ENCODE results near the gene TRIM17. TPM values are rescaled to one million over a fixed set of nuclear protein-coding genes. Genes with fewer than 3 reads are reported as not detected.

Gene TRIM17
- total and polyA plus RNA-seq, 2 experiments from 2014 or later: 0.86 to 1.1 TPM

DNA sequence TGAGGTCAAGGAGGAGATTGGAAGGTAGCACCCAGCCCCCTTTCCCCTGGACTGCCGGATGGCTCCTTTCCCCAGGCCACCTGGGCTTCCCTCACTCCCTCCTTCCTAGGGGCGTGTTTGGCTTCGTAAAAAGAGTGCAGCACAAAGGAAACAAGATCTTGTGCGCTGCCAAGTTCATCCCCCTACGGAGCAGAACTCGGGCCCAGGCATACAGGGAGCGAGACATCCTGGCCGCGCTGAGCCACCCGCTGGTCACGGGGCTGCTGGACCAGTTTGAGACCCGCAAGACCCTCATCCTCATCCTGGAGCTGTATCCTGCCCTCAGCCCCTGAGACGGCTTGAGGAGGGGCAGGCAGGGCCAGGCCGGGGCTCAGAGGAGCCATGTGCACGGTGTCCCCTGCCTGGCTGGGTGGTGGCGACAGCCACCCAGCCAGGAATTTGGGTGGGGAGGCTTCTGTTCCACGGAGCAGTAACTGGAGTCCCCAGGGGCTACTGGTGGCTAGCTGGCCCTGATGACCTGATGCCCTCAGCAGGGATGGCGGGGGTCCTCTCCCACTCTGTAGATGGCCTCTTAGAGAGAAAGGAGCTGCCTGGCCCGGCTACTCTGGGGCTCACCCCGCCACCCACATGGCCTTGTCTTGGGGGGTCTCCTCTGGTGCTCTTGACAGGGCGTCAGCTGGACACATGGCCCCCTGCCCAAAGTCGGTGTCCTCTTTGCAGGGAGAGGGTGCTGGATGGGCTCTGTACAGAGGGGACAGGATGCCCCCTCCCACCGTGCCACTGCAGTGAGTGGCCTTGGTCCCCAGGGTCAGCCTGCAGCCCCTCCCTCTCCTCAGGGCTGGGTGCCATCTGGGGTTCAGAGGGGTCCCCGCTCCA lies 49.6 kb downstream of the TRIM17 start:
- Histone ChIP-seq H3K36me3 (ENCODE audit: insufficient read depth) (no peaks in the 10 kb centered on the region), H4K20me1 (replicated peaks; ENCODE audit: insufficient read depth) (no peaks in the 10 kb centered on the region), H3K9me2 (ENCODE audit: insufficient read depth) (no peaks in the 10 kb centered on the region), H3K4me2 (no peak overlapping the region), H3K4me3 (no peak overlapping the region), H3K27me3 (ENCODE audit: insufficient read depth) (no peaks in the 10 kb centered on the region), H3K79me2 (replicated peaks; ENCODE audit: insufficient read depth) (no peaks in the 10 kb centered on the region), H3K27ac (ENCODE audit: low read depth) (no peak overlapping the region), H2AFZ (no peak overlapping the region), H3F3A (replicated peaks; ENCODE audit: low read depth) (no peaks in the 10 kb centered on the region), H3K4me1 (ENCODE audit: insufficient read depth) (no peaks in the 10 kb centered on the region)
- Mint-ChIP-seq H3K27ac (no peak overlapping the region), H3K36me3 (ENCODE audit: low read depth) (no peaks in the 10 kb centered on the region), H3K4me1 (peaks cover 5% of the 10 kb centered on the region; the same call in 1 of the 3 replicates), H3K4me3 (no peak overlapping the region), H3K9me3 (no peaks in the 10 kb centered on the region), H3K27me3 (ENCODE audit: insufficient read depth, low read depth, poor library complexity) (peaks cover 4% of the 10 kb centered on the region)
- TF ChIP-seq NANOG (IDR thresholded peaks at IDR 0.05; ENCODE audit: borderline replicate concordance) (no peak), CTCF (conservative IDR thresholded peaks at IDR 0.05; ENCODE audit: low read depth in 2 of 2) (no peak), POLR2AphosphoS5 (IDR thresholded peaks at IDR 0.05; ENCODE audit: low read depth) (no peak), EZH2 (IDR thresholded peaks at IDR 0.05; ENCODE audit: low read depth, unreplicated experiment) (no peak), ETS1 (IDR thresholded peaks at IDR 0.05) (no peak), REST (IDR thresholded peaks at IDR 0.05; ENCODE audit: unreplicated experiment) (no peak), JUNB (IDR thresholded peaks at IDR 0.05; ENCODE audit: unreplicated experiment) (no peak), CREB1 (CRISPR knock-in tag; IDR thresholded peaks at IDR 0.05; ENCODE audit: low read depth) (no peak), ZNF331 (CRISPR knock-in tag; IDR thresholded peaks at IDR 0.05; ENCODE audit: low read depth) (no peak), EZH2phosphoT487 (IDR thresholded peaks at IDR 0.05; ENCODE audit: unreplicated experiment) (no peak), ZNF114 (CRISPR knock-in tag; IDR thresholded peaks at IDR 0.05) (no peak), STAT1 (IDR thresholded peaks at IDR 0.05; ENCODE audit: unreplicated experiment) (no peak)
- TF ChIP-seq, protein P1, sequence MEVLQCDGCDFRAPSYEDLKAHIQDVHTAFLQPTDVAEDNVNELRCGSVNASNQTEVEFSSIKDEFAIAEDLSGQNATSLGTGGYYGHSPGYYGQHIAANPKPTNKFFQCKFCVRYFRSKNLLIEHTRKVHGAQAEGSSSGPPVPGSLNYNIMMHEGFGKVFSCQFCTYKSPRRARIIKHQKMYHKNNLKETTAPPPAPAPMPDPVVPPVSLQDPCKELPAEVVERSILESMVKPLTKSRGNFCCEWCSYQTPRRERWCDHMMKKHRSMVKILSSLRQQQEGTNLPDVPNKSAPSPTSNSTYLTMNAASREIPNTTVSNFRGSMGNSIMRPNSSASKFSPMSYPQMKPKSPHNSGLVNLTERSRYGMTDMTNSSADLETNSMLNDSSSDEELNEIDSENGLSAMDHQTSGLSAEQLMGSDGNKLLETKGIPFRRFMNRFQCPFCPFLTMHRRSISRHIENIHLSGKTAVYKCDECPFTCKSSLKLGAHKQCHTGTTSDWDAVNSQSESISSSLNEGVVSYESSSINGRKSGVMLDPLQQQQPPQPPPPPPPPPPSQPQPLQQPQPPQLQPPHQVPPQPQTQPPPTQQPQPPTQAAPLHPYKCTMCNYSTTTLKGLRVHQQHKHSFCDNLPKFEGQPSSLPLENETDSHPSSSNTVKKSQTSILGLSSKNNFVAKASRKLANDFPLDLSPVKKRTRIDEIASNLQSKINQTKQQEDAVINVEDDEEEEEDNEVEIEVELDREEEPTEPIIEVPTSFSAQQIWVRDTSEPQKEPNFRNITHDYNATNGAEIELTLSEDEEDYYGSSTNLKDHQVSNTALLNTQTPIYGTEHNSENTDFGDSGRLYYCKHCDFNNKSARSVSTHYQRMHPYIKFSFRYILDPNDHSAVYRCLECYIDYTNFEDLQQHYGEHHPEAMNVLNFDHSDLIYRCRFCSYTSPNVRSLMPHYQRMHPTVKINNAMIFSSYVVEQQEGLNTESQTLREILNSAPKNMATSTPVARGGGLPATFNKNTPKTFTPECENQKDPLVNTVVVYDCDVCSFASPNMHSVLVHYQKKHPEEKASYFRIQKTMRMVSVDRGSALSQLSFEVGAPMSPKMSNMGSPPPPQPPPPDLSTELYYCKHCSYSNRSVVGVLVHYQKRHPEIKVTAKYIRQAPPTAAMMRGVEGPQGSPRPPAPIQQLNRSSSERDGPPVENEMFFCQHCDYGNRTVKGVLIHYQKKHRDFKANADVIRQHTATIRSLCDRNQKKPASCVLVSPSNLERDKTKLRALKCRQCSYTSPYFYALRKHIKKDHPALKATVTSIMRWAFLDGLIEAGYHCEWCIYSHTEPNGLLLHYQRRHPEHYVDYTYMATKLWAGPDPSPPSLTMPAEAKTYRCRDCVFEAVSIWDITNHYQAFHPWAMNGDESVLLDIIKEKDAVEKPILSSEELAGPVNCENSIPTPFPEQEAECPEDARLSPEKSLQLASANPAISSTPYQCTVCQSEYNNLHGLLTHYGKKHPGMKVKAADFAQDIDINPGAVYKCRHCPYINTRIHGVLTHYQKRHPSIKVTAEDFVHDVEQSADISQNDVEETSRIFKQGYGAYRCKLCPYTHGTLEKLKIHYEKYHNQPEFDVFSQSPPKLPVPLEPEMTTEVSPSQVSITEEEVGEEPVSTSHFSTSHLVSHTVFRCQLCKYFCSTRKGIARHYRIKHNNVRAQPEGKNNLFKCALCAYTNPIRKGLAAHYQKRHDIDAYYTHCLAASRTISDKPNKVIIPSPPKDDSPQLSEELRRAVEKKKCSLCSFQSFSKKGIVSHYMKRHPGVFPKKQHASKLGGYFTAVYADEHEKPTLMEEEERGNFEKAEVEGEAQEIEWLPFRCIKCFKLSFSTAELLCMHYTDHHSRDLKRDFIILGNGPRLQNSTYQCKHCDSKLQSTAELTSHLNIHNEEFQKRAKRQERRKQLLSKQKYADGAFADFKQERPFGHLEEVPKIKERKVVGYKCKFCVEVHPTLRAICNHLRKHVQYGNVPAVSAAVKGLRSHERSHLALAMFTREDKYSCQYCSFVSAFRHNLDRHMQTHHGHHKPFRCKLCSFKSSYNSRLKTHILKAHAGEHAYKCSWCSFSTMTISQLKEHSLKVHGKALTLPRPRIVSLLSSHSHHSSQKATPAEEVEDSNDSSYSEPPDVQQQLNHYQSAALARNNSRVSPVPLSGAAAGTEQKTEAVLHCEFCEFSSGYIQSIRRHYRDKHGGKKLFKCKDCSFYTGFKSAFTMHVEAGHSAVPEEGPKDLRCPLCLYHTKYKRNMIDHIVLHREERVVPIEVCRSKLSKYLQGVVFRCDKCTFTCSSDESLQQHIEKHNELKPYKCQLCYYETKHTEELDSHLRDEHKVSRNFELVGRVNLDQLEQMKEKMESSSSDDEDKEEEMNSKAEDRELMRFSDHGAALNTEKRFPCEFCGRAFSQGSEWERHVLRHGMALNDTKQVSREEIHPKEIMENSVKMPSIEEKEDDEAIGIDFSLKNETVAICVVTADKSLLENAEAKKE (CRISPR knock-in tag; IDR thresholded peaks at IDR 0.05): no peak
- DNase-seq (ENCODE audit: low spot score) (no peak), ATAC-seq (peak; percentile 5; the same call in 1 of the 3 replicates)
